Hematopoietic multipotent progenitor cell treated with erythropoietin and hydrocortisone succinate and interleukin-3 and kit ligand, for 8 days (in vitro differentiated cells): ENCODE data around the gene GRAP2.

Source experiments
- DNase-seq: peaks from one replicate; pipeline ENCODE4 v3.0.0-alpha.2; 2015

GRAP2 gene

DNA sequence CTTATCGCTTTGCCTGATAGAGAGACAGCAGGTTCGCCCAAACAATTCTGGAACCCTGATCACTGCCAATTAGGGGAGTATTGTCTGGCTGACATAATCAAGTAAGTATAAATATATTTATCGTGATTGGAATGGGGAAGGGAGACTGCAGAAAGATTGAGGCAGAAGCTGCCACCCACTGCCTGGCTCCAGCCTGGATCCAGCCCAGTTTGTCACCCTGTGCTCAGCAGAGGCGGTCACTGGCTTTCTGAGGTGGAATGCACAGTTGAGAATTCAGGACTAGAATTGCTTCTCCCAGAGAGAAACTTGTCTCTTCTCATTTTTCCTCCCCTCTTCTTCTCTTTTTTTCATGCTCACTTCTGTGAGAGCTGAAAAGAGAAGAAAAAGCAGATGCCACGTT is 25.9 kb downstream of the GRAP2 start:
- no peak for DNase-seq

DNA sequence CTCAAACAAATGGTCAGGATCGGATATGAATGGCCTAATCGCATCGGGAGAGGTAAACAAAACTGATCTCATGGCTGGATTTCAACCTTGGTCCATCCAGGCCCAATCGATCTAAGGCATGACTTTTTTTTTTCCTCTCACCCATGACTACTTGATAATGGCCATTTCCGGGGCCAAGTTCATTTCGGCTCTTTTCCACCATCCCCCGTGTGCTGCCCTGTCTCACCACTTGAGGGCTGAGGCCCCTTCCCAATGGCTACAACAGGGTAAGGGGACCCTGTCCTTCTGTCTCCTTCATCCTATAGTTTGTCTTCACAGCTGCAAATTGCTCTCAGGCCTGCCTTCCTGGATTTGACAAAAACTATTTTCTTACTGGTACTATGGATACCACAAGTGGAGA is 26.7 kb downstream of the GRAP2 start:
- no peak for DNase-seq

DNA sequence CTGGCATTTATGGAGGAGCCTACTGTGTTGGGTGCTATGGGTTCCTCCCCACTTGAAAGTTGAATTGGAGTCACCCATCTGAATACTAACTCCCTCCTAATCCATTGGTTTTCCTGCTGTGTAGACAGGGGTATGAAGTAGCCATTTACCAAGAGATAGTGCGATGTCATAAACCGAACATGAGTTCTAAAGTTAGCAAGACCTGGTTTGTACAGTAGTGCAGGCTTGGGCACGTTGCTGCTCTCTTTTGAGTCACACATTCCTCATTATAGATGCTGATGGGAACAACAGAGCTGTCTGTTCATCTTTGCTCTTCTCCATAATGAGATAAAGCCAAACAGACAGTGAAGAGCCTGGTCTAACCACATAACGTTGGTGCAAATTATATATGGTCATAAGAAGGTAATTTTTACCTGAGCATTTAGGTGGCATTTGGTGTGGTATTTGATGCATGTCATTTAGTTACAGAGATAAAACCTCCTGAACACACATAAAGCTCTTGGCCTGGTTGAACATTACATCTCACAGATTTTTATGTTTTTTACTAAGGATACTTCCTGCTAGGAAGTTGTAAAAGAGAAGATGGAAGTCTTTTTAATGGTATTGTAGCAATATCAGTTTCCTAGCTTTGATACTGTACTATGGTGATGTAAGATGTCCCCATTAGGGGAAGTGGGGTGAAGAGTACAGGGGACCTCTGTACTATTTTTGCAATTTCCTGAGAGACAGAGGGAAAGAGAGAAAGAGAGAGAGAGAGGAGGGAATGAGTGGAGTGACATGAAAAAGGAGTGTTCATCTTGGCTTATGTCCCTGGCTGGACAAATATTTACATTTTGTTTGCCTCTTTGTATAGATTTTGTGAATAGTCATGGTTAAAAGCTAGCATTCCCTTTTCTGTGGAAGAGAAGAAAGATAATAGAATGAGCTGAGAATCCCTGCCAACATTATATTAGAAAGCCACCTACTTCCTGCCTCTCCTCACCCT is 27.9 kb downstream of the GRAP2 start:
- DNase-seq = no peak

GRCh38 chr22:39931251-39931650 is 30.4 kb downstream of the GRAP2 start:
- DNase-seq = no peak

DNA sequence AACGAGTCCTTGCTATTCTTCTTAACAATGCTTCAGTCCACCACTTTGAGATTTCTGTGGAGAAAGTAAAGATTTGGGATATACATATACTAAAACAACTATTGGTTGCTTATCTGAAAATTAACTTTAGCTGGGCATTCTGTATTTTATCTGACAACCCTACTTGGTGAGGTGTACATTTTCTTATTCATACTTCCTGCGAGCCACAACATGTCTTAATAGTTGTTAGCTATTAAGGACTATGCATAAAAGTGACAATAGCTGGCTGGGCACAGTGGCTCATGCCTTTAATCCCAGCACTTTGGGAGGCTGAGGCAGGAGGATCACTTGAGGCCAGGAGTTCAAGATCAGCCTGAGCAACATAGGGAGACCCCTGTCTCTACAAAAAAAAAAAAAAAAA is 31.3 kb downstream of the GRAP2 start:
- no peak for DNase-seq

DNA sequence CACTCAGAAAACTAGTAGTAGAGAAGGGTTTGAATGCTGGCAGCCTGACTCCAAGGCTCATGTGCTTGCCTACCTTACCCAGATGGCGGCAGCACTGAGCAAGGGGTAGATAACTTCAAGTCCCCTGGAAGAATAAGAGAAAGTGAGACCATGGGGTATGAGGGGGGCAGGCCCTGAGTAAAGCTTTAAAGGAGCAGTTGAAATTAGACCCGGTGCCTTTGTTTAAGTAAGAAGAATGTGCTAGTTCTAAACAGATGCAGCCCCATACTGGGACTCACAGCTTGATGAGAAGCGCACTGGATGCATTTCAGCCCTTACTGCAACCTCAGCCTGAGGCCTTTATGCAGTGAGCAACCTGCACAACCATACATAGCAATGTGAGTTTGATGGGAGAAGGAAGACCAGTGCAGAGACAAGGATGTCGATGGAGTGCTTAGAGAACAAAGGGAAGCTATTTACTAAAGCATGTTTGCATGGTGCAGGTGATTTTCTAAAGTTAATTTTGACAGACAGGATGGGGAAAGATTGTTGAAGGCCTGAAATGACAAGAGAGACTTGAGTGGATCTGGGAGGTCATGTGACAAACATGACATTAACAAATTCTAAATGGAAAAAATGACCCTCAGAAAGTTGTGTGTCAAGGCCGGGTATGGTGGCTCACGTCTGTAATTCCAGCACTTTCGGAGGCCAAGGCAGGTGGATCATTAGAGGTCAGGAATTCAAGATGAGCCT is 32.2 kb downstream of the GRAP2 start:
- peak; percentile 86 for DNase-seq

DNA sequence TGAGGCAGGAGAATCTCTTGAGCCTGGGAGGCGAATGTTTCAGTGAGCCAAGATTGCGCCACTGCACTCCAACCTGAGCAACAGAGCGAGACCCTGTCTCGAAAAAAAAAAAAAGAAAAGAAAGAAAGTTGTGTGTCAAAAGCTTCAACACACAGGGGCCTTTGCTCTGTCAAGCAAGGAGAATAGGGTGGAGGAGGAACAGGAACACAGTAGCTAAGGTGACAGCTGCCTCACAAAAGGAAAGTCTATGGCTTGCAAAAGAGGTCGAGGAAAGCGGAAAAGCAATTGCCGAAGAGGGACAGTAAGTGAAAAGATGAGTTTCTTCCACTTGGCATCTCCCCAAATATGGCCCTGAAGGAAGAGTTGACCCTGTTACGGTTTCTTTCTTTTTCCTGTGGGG is 32.9 kb downstream of the GRAP2 start:
- no peak for DNase-seq

DNA sequence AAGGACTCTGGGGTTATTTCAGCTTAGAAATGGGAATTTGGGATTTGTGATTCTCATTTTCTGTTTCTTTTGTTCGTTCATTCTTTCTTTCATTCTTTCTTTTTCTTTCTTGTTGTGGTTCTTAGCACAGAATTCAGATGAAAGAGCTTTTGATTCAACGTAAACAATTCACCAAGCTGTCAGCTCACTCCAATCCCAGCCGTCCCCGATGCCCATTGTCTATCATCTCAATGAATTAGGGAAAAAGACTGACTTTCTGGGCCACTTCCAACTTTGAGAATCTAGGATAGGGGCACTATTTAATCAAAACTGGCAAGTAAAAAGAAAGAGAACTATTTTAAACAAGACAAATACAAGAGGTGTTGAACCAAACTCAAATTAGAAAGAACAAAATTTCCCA is 34.2 kb downstream of the GRAP2 start:
- no peak for DNase-seq

DNA sequence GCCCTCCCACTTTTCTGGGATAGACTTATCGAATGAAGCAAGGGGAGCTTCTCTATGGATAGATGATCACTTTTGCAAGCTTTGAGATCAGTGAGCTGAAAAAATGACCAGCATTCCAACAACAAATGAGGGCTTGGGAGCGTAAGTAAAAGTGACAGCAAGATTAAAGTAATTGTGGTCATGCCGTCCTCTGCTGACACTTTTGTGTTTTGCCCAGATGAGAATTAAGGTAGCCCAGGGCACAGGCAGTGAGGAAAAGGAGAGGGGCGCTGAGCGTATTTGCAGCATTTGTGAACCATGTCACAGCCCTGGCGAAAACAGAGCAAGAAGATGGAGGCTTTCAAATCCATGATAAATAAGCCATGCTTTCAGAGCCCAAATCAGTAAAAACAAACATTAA is 34.7 kb downstream of the GRAP2 start:
- DNase-seq = no peak

DNA sequence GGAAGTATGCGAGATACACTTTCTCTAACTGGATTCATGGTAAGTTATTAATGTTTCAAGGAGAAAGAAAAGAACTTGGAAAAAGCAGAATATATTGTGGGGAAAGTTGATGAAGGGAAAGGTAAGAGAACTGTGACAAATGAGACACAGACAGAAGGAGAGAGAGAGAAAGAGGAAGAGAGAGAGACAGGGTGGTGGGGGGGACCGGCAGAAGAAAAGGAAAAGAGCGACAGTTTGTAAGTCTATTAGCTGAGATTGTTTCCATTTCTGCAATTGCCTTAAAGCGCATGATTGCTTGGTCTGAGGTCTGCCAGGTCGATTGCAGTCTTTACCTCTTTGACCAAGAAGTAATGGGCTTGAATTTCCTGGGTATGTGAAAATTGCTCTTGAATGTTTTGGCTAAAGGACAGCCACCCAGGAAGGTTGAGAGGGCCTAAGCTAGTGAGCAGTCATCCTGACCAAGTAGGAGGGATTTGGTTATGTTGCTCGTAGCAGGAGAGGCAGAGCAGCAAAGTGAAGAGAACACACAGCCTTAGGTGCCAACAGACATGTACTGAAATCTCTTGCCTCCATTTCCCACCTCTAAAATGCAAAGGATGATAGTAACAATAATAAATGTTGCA is 35.8 kb downstream of the GRAP2 start:
- no peak for DNase-seq

DNA sequence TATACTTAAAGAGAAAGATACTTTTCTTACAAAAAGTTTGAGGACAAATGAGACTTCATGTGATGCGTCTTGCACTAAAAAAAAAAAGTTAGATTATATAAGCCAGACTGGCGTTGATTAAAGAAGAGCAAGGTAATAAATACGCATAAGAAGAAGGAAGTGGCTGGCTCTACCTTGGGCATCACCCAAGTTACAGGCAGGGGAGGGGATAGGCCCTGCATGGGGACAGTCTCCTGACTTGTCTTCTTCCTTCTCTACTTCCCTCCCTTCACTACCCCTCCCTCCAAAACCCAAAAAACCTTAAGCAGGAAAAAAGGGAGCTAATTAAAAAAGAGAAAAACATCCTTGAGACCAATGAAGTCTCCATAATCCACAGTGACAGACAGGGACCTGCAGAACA is 37.0 kb downstream of the GRAP2 start:
- DNase-seq = no peak

DNA sequence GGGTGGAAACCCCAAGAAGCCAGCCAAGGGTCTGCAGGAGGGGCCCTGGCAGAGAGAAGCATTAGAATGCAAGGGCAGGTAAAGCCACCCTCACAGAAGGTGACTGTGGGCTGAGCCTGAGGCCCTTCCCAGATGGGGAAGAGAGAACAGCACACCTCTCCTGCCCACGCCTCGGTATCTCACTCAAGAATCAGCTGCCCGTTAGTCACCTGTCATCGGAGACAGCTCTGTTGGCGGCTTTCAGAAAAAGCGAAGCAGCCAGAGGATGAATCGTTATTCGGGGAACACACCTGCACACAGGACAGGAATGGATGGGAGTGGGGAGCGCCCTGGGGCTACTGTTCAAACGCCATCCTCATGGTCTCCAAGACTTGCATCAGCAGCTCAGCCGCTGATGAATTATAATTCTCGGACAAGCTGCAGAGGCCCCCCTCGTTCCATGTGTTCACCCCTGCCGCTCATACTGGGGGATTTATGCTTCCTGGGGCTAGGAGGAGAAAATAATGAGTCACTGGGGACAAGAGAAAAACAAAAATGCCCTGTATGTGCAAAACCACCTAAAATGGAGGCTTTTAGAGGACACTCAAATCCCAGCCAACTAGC is 37.7 kb downstream of the GRAP2 start:
- no peak for DNase-seq

- DNase-seq = no peak
Observed at GRCh38 chr22:39939830-39940229, 38.9 kb downstream of the GRAP2 start.

DNA sequence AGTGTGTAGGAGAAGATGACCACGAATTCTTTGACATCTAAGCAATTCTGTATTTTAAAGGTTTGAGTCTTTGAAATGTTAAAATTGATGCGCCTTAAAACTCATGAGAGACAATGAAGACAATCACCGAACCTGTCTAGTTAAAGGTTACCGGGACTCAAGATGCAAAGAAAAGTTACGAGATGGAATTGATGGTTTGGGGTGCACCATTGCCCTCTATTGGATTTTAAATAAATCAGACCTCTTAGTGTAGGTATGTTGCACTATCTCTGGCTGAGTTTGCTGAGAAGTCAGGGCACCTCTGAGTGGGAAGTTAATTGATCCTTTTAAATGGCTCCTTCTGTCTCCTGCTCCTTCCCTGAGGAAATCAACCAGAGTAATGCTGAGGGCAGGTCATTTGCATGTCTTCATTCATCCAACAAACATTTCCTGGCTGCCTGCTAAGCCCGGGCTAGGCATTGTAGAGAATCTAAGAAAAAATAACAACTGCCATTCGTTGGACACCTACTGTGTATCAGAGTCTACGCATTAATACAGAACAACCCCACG is 39.9 kb downstream of the GRAP2 start:
- DNase-seq = no peak

DNA sequence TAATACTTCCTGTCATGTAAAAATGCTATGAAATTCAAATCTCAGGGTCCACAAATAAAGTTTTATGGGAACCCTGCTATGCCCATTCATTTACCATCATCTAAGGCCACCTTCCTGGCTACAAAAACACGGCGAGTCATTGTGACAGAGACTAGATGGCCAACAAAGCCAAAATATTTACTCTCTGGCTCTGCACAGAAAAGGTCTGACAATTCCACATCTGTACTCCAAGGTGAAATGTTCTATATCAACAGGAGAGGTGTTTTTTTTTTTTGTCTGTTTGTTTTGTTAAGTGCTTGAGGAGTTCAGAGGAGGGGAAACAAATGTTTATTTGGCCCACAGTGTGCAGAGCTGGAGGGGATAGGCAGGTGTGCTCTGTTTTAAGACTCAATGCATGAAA is 40.7 kb downstream of the GRAP2 start:
- no peak for DNase-seq

GRCh38 chr22:39942439-39943230 is 41.8 kb downstream of the GRAP2 start:
- DNase-seq = no peak

DNA sequence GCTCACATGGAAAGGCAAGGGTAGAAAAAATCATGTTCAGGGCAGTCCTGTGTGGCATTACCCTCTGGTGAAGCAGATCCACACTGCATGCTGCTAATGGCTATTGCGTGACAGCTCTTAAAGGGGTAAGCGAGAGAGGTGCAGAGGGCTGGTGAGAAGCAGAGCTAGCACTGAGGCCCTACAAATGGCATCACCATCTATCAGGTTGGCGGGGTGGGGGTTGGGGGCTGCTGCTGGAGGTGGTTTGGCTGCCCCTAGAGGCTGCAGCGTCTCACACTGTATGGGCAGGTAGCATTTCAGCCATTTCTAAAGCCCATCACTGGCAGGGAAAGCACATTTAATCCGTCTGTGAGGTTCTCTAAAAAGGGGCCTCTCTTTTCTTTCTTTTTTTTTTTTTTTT is 42.5 kb downstream of the GRAP2 start:
- no peak for DNase-seq

- DNase-seq = no peak
Observed at GRCh38 chr22:39943953-39944872, 43.3 kb downstream of the GRAP2 start.

DNA sequence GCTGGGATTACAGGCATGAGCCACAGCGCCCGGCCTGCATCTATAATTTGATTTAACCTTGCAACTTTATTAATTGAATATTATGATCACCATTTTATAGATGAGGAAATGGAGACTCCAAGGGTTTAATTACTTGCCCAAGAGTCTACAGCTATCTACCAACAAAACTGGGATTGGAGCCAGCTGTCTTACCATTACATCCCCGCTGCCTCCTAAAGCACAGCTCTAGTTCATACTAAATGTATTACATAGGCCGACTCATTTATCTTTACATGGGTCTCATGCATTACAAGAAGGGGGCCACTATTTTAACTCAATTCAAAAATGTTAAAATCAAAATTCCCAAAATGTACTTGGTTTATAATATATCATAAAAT is 45.2 kb downstream of the GRAP2 start:
- DNase-seq = peak; percentile 57

DNA sequence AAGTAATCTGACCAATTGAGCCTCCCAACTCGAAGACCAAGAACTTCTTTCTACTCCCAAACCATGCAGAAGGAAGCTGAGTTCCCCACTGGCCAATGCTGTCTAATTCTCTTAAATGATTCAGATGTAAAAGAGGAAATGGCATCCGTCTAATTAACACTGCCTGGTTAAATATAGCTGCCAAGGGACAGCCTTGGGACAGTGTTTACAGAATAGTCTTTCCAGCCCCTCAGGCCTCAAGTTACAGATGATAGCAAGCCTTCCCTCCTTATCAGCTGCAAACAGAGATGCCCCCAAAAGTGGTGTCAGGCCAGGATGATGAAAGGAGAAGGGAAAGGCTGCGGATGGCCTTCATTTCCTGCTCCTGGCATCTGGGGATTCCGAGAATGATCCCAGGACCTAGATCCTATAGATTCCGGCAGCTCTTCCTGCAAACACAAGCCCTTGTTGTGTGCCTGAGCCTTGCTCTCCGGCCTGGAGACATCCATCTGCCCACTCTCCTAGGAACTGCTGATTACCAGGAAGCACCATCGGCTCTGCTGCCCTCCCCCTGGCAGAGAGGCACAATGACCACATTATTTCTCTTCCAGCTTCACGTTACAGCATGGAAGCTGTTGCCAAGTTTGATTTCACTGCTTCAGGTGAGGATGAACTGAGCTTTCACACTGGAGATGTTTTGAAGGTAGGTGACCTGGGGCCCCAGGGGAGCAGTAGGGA is 45.8 kb downstream of the GRAP2 start:
- peak; percentile 97 for DNase-seq
